ENCODE results near the gene TRAPPC3L.

Gene TRAPPC3L

GRCh38 chr6:116456927-116457326 is 88.6 kb downstream of the TRAPPC3L start:
- no peak for TF ChIP-seq GATA2 (IDR thresholded peaks at IDR 0.05; ENCODE audit: low read depth, low read length)
- no peak for TF ChIP-seq GATA3 (IDR thresholded peaks at IDR 0.05; ENCODE audit: low read depth, low read length)

DNA sequence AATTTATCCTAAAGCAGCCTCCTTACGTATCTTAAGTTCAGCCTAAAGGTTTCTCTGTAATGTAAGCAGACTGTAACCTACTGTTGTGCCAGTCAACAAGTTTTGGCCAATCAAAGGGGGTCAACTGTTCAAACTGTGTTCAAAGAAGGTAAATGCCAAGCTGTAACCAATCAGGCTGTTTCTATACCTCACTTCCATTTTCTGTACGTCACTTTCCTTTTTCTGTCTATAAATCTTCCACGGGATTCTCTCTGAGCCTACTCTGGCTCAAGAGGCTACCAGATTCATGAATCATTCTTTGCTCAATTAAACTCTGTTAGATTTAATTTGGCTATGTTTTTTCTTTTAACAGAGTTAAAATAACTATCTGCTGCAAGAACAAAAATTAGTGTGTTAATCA is 89.4 kb downstream of the TRAPPC3L start:
- TF ChIP-seq GATA2 (IDR thresholded peaks at IDR 0.05; ENCODE audit: low read depth, low read length) (no peak), GATA3 (IDR thresholded peaks at IDR 0.05; ENCODE audit: low read depth, low read length) (no peak)

DNA sequence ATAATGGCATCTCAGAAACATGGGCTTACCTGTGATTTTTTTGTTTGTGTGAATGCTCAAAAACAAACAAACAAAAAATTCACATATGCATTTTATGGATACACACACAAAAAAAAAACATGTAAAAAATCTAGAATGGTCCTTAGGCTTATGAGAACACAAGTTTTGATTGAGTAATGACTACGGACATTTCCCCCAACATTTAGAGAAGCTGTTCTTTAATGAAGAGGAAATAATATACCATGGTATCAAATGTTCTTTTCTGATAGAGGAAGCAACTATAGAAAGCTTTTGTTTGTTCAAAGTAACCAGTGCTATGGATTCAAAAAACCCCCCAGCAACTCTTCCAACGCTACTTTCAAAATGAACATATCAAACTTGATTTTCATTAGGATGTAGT is 93.0 kb downstream of the TRAPPC3L start:
- no peak for TF ChIP-seq GATA2 (IDR thresholded peaks at IDR 0.05; ENCODE audit: low read depth, low read length)
- TF ChIP-seq GATA3 (IDR thresholded peaks at IDR 0.05; ENCODE audit: low read depth, low read length): no peak

GRCh38 chr6:116451916-116452315 is 93.6 kb downstream of the TRAPPC3L start:
- TF ChIP-seq GATA3 (IDR thresholded peaks at IDR 0.05; ENCODE audit: low read depth, low read length) (no peak), GATA2 (IDR thresholded peaks at IDR 0.05; ENCODE audit: low read depth, low read length) (no peak)

GRCh38 chr6:116450769-116451740 is 94.4 kb downstream of the TRAPPC3L start:
- no peak for TF ChIP-seq GATA3 (IDR thresholded peaks at IDR 0.05; ENCODE audit: low read depth, low read length)
- no peak for TF ChIP-seq GATA2 (IDR thresholded peaks at IDR 0.05; ENCODE audit: low read depth, low read length)

- TF ChIP-seq GATA2 (IDR thresholded peaks at IDR 0.05; ENCODE audit: low read depth, low read length) (no peak), GATA3 (IDR thresholded peaks at IDR 0.05; ENCODE audit: low read depth, low read length) (no peak)
Measured at GRCh38 chr6:116450185-116450710, 95.2 kb downstream of the TRAPPC3L start.

GRCh38 chr6:116449565-116449964 is 95.9 kb downstream of the TRAPPC3L start:
- TF ChIP-seq GATA2 (IDR thresholded peaks at IDR 0.05; ENCODE audit: low read depth, low read length) (no peak), GATA3 (IDR thresholded peaks at IDR 0.05; ENCODE audit: low read depth, low read length) (no peak)

DNA sequence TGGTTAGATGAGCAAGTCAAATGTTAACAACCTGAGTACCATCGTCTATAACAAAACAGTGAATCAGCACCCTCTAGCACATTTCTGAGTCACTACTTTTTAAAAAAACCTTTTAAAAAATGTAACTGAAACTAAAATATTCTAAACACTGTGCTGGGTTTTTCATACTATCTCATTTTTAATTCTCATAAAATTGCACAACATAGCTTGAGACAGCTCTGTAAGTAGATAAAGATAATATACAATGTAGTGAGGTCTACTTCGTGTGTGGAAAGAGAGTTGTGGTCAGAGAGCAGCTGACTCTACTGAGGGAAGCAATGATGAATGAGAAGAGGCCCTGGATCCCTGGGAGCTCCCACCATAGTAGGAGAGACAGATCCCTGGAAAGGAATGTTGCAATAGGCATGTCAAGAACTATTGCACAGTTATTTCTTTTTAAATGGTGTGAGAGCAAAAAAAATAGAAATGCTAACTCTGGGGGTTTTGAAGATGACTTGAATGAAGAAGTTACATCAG is 97.9 kb downstream of the TRAPPC3L start:
- no peak for TF ChIP-seq GATA2 (IDR thresholded peaks at IDR 0.05; ENCODE audit: low read depth, low read length)
- no peak for TF ChIP-seq GATA3 (IDR thresholded peaks at IDR 0.05; ENCODE audit: low read depth, low read length)

GRCh38 chr6:116447052-116447451 is 98.4 kb downstream of the TRAPPC3L start:
- TF ChIP-seq GATA2 (IDR thresholded peaks at IDR 0.05; ENCODE audit: low read depth, low read length): no peak

- no peak for TF ChIP-seq GATA3 (IDR thresholded peaks at IDR 0.05; ENCODE audit: low read depth, low read length)
- no peak for TF ChIP-seq GATA2 (IDR thresholded peaks at IDR 0.05; ENCODE audit: low read depth, low read length)
Measured at GRCh38 chr6:116446399-116446798, 99.1 kb downstream of the TRAPPC3L start.

- TF ChIP-seq GATA3 (IDR thresholded peaks at IDR 0.05; ENCODE audit: low read depth, low read length) (no peak), GATA2 (IDR thresholded peaks at IDR 0.05; ENCODE audit: low read depth, low read length) (no peak)
Measured at GRCh38 chr6:116445102-116445501, 100.4 kb downstream of the TRAPPC3L start.

All from SH-SY5Y (cell line).